Fibroblast of lung (primary cell): ENCODE data around the gene HCN1. TPM values are rescaled to one million over a fixed set of nuclear protein-coding genes. Genes with fewer than 3 reads are reported as not detected.

ENCODE experiments used
- DNase-seq, 2 donors: peaks; one replicate each; pipeline versions ENCODE4 v3.0.0 to v3.0.0-alpha.2; 2010; ENCODE audit warnings: low read depth in 2 of 2
- H2AFZ ChIP-seq: 2 replicates; pipeline ENCODE4 v1.5.1; 2012; ENCODE audit warnings: low read length, control low read depth, inconsistent platforms
- H3K27ac ChIP-seq: 2 replicates; pipeline ENCODE4 v1.5.1; 2011; ENCODE audit warnings: low read length, control low read depth; ENCODE audit not compliant: insufficient read depth
- H3K27me3 ChIP-seq: 2 replicates; pipeline ENCODE4 v1.5.1; 2011; ENCODE audit warnings: mild to moderate bottlenecking, low read length; ENCODE audit not compliant: control insufficient read depth, insufficient read depth
- H3K36me3 ChIP-seq: 2 replicates; pipeline ENCODE4 v1.5.1; 2011; ENCODE audit warnings: low read length; ENCODE audit not compliant: control insufficient read depth, insufficient read depth
- H3K4me1 ChIP-seq: 2 replicates; pipeline ENCODE4 v1.5.1; 2011; ENCODE audit warnings: low read length; ENCODE audit not compliant: control insufficient read depth, insufficient read depth; ENCODE audit errors: extremely low read depth
- H3K4me2 ChIP-seq: 2 replicates; pipeline ENCODE4 v1.5.1; 2011; ENCODE audit warnings: low read length, control low read depth; ENCODE audit not compliant: insufficient read depth; ENCODE audit errors: extremely low read depth
- H3K4me3 ChIP-seq, 4 experiments: fragments of 200-600 bp in 1 of 4; sonication (generic) in 1 of 4; replicated peaks in 1 of 4; 2 replicates each; pipeline ENCODE4 v1.5.1; 2011 to 2016; ENCODE audit warnings: low read length in 4 of 4, low read depth in 3 of 4, mild to moderate bottlenecking in 3 of 4, control low read depth in 2 of 4, inconsistent platforms in 1 of 4, mixed read lengths in 1 of 4; ENCODE audit not compliant: insufficient read depth in 1 of 4; ENCODE audit errors: control extremely low read depth in 1 of 4
- H3K79me2 ChIP-seq: 2 replicates; pipeline ENCODE4 v1.5.1; 2012; ENCODE audit warnings: mild to moderate bottlenecking, low read length, inconsistent platforms; ENCODE audit not compliant: control insufficient read depth, insufficient read depth
- H3K9ac ChIP-seq: 2 replicates; pipeline ENCODE4 v1.5.1; 2011; ENCODE audit warnings: mild to moderate bottlenecking, low read length, control low read depth; ENCODE audit not compliant: insufficient read depth
- H3K9me3 ChIP-seq: 2 replicates; pipeline ENCODE4 v1.5.1; 2012; ENCODE audit warnings: low read depth, low read length; ENCODE audit not compliant: control insufficient read depth, insufficient read depth
- H4K20me1 ChIP-seq: 2 replicates; pipeline ENCODE4 v1.5.1; 2011; ENCODE audit warnings: low read length; ENCODE audit not compliant: control insufficient read depth, insufficient read depth; ENCODE audit errors: extremely low read depth
- EZH2 ChIP-seq: IDR thresholded peaks from 2 replicates; pipeline ENCODE4 v1.5.1; 2012; ENCODE audit warnings: low read length, control low read depth, mild to moderate bottlenecking; ENCODE audit errors: missing control alignments
- polyA plus RNA-seq, 2 donors: library from polyadenylated mRNA; depleted of rRNA in 1 of 2; stranded (reverse) in 1 of 2; unstranded in 1 of 2; fragments of >200 nt; gene quantifications; 2 replicates each; pipeline ENCODE4 v1.2.1, GENCODE V29; 2011 to 2012; ENCODE audit warnings: missing spikeins in 1 of 2
- total RNA-seq: library from RNA; depleted of rRNA; stranded (reverse); fragments of >200 nt; gene quantifications from 2 replicates; pipeline ENCODE4 v1.2.1, GENCODE V29; 2014
- TF ChIP-seq, protein P1 (sequence below), 2 donors: IDR thresholded peaks in 1 of 2; conservative IDR thresholded peaks in 1 of 2; 1 replicate in 1 of 2; 2 replicates in 1 of 2; pipeline ENCODE4 v1.5.1; 2011 to 2012; ENCODE audit warnings: low read length in 2 of 2, control low read depth in 1 of 2, inconsistent platforms in 1 of 2, low read depth in 1 of 2, mild to moderate bottlenecking in 1 of 2

Gene HCN1
- total and polyA plus RNA-seq, 2 donors (not counting 1 experiment from before 2014, with no cell fraction given), result not detected

DNA sequence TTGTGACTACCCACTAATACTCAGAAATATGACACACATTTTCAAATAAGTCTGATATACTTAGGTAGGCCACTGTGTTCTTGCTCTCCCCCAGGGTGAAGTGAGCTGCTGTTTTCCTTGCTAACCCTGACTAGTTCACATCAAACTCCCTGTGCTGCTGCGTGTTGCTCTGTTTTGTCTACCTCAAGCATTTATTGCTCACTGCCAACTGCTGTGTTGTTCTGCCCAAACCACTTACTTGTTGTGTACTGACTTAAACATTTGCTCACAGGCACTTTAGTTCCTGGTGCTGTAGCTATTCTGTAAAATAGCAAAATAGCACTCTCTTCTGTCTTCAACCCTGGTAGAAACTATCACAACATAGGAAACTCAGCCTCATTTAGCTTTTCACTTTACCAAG lies 255.7 kb downstream of the HCN1 start:
- Histone ChIP-seq H4K20me1 (no peaks in the 10 kb centered on the region), H3K4me3 (no peak overlapping the region), H3K36me3 (no peaks in the 10 kb centered on the region)

DNA sequence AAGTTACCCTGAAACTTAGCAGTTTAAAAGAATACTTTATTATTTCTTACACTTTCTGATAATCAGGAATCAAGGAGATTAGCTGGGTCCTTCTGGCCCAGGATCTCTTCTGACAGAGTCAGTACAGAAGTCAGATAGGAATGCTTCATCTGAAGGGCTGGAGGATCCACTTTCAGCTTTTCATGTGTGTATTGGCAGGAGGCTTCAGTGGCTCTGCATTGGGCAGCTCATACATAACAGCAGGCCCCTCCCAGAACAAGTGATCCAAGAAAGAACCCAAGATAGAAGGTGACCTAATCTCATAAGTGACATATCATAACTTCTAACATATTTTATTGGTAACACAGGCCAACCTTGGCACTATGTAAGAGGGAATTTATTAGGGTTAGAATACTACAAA lies 258.4 kb downstream of the HCN1 start:
- Histone ChIP-seq H3K9ac (no peak overlapping the region), H4K20me1 (no peaks in the 10 kb centered on the region), H3K79me2 (no peaks in the 10 kb centered on the region), H3K4me3 (no peak overlapping the region), H3K27me3 (no peaks in the 10 kb centered on the region), H3K4me1 (no peaks in the 10 kb centered on the region), H2AFZ (no peak overlapping the region), H3K4me2 (no peak overlapping the region), H3K9me3 (no peaks in the 10 kb centered on the region), H3K36me3 (no peaks in the 10 kb centered on the region), H3K27ac (no peak overlapping the region)
- DNase-seq, result no peak
- TF ChIP-seq, protein P1, sequence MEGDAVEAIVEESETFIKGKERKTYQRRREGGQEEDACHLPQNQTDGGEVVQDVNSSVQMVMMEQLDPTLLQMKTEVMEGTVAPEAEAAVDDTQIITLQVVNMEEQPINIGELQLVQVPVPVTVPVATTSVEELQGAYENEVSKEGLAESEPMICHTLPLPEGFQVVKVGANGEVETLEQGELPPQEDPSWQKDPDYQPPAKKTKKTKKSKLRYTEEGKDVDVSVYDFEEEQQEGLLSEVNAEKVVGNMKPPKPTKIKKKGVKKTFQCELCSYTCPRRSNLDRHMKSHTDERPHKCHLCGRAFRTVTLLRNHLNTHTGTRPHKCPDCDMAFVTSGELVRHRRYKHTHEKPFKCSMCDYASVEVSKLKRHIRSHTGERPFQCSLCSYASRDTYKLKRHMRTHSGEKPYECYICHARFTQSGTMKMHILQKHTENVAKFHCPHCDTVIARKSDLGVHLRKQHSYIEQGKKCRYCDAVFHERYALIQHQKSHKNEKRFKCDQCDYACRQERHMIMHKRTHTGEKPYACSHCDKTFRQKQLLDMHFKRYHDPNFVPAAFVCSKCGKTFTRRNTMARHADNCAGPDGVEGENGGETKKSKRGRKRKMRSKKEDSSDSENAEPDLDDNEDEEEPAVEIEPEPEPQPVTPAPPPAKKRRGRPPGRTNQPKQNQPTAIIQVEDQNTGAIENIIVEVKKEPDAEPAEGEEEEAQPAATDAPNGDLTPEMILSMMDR (conservative IDR thresholded peaks at IDR 0.05 in 1 of 2, IDR thresholded peaks at IDR 0.05 in 1 of 2; ENCODE audit: low read depth in 1 of 2, low read length in 2 of 2), result no peak
- no peak for TF ChIP-seq EZH2

More for the DNA sequence above, 255.7 kb downstream of the HCN1 start:
- Histone ChIP-seq H3K4me2 (no peak overlapping the region), H3K9me3 (no peaks in the 10 kb centered on the region), H3K9ac (no peak overlapping the region), H2AFZ (no peak overlapping the region), H3K4me1 (no peaks in the 10 kb centered on the region), H3K27ac (no peak overlapping the region), H3K79me2 (no peaks in the 10 kb centered on the region), H3K27me3 (no peaks in the 10 kb centered on the region)
- TF ChIP-seq EZH2, result no peak
- TF ChIP-seq, protein P1 (conservative IDR thresholded peaks at IDR 0.05 in 1 of 2, IDR thresholded peaks at IDR 0.05 in 1 of 2; ENCODE audit: low read depth in 1 of 2, low read length in 2 of 2), result no peak
- DNase-seq, result no peak

DNA sequence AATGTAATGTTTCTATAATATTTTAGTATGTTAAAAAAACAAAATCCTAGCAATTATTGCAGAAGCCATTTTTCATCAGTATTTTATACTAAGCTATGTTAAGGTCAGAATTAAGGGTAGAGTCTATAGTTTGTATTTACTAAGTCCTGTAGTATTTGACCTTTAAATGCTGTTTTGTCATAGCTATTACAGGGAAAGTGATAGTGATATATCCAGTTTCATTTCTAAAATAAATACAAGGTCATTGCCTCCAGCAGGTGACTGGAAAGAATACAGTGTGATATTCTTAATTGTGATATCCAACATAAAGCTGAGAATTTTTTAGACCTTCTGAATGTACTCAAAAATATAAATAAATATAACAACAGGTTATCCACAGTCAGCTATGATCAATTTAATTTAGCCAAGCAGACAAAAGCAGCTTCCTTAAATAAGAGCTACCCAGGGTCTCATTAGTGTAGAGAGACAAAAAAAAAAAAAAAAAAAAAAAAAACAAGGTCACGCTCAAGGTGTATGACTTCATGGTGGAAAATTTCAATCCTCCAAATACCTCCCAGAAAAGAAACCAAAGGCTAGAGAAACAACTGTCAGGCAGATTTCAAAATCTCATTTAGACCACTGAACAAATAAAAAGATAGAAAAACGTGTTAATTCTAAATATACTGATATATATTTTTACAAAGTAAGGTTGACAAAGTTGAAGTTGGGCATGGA lies 278.7 kb downstream of the HCN1 start:
- H3K9me3 ChIP-seq, result no peaks in the 10 kb centered on the region
- no peak overlapping the region for H3K4me2 ChIP-seq
- no peak overlapping the region for H3K27ac ChIP-seq
- H3K79me2 ChIP-seq, result no peaks in the 10 kb centered on the region
- no peak overlapping the region for H3K4me3 ChIP-seq
- H3K9ac ChIP-seq, result no peak overlapping the region
- H2AFZ ChIP-seq, result no peak overlapping the region
- no peak for DNase-seq
- TF ChIP-seq, protein P1 (conservative IDR thresholded peaks at IDR 0.05 in 1 of 2, IDR thresholded peaks at IDR 0.05 in 1 of 2; ENCODE audit: low read depth in 1 of 2, low read length in 2 of 2), result no peak
- no peak for TF ChIP-seq EZH2
- H3K27me3 ChIP-seq, result no peaks in the 10 kb centered on the region
- no peaks in the 10 kb centered on the region for H3K4me1 ChIP-seq
- H3K36me3 ChIP-seq, result no peaks in the 10 kb centered on the region
- no peaks in the 10 kb centered on the region for H4K20me1 ChIP-seq
